Upper lobe of left lung (tissue), 4 donors: ENCODE data around the gene TNFAIP8L2.
A peak's percentile ranks its signal among the peaks of the same experiment; 100 is the strongest.

Experiments used
- EP300 ChIP-seq, 4 donors: sonication (generic); formaldehyde crosslinking; IDR thresholded peaks; one replicate each; pipeline ENCODE4 v1.5.1; 2017; ENCODE audit warnings: antibody characterized with exemption in 4 of 4, control low read depth in 2 of 4
- POLR2A ChIP-seq, 4 donors: fragments of 450-650 bp; IDR thresholded peaks; one replicate each; pipeline ENCODE4 v1.5.1; 2016 to 2017; ENCODE audit warnings: antibody characterized with exemption in 4 of 4, mild to moderate bottlenecking in 2 of 4
- POLR2AphosphoS5 ChIP-seq, 2 donors: sonication (generic); formaldehyde crosslinking; IDR thresholded peaks; one replicate each; pipeline ENCODE4 v1.5.1; 2017; ENCODE audit warnings: antibody characterized with exemption in 2 of 2

GRCh38 chr1:151198254-151199127 is 42.0 kb downstream of the TNFAIP8L2 start, which contains the start of gene PIP5K1A:
- TF ChIP-seq EP300 (IDR thresholded peaks at IDR 0.05) (no peak), POLR2A (IDR thresholded peaks at IDR 0.05) (peak in 3 of 4 donors; percentile 72 to 88 (median 87)), POLR2AphosphoS5 (IDR thresholded peaks at IDR 0.05) (peak; percentile 91 to 92)
